ENCODE results near the gene CORT.
"Not testable (repeated sequence)": the region's sequence is repeated elsewhere in the genome, so short reads cannot be mapped to it uniquely, and the experiment has no call there.

The CORT gene

GRCh38 chr1:10440305-10440704 is 9.5 kb upstream of the CORT start:
- no peak for DNase-seq

GRCh38 chr1:10440794-10441193 is 9.0 kb upstream of the CORT start:
- DNase-seq: no peak

GRCh38 chr1:10444248-10444647 is 5.6 kb upstream of the CORT start:
- DNase-seq: no peak

GRCh38 chr1:10444795-10445397 is 4.9 kb upstream of the CORT start:
- DNase-seq: no peak

- no peak for DNase-seq
Measured at GRCh38 chr1:10446790-10447422, 2.9 kb upstream of the CORT start.

GRCh38 chr1:10450156-10450814 is 454 bp downstream of the CORT start:
- no peak for DNase-seq

GRCh38 chr1:10450836-10451235 is 1.0 kb downstream of the CORT start:
- DNase-seq: no peak

- no peak for DNase-seq
Measured at GRCh38 chr1:10451287-10451686, 1.5 kb downstream of the CORT start.

GRCh38 chr1:10456048-10456447 is 6.2 kb downstream of the CORT start:
- DNase-seq: no peak

GRCh38 chr1:10456661-10457060 is 6.8 kb downstream of the CORT start:
- DNase-seq: no peak

- not testable (repeated sequence) for DNase-seq
Measured at GRCh38 chr1:10457462-10457861, 7.6 kb downstream of the CORT start.

- no peak for DNase-seq
Measured at GRCh38 chr1:10457875-10458274, 8.0 kb downstream of the CORT start.

GRCh38 chr1:10459184-10459583 is 9.4 kb downstream of the CORT start:
- no peak for DNase-seq

GRCh38 chr1:10467078-10467477 is 17.2 kb downstream of the CORT start:
- no peak for DNase-seq

GRCh38 chr1:10470043-10470442 is 20.2 kb downstream of the CORT start:
- DNase-seq: no peak

GRCh38 chr1:10471411-10472219 is 21.8 kb downstream of the CORT start:
- no peak for DNase-seq

GRCh38 chr1:10472220-10473144 is 22.7 kb downstream of the CORT start, which contains the start of gene DFFA:
DFFA (minus strand) TSS chr1:10472529; CDS start chr1:10472458, 71 bp downstream.
- DNase-seq: peak; percentile 80

GRCh38 chr1:10473145-10473765 is 23.4 kb downstream of the CORT start:
- DNase-seq: no peak

GRCh38 chr1:10474309-10474612 is 24.4 kb downstream of the CORT start:
- not testable (repeated sequence) for DNase-seq

GRCh38 chr1:10474613-10475507 is 25.0 kb downstream of the CORT start, which contains the start of gene PEX14:
PEX14 (plus strand) TSS chr1:10474950; CDS start chr1:10474967, 17 bp downstream.
- peak; percentile 63 for DNase-seq

GRCh38 chr1:10475510-10475909 is 25.7 kb downstream of the CORT start:
- no peak for DNase-seq

Data from NCI-H1417 treated with DMSO at 0.1 percent for 48 hours (cell line).